CD4-positive, alpha-beta T cell (primary cell): ENCODE data around the gene ARL8B. TPM values are rescaled to one million over a fixed set of nuclear protein-coding genes. Genes with fewer than 3 reads are reported as not detected.
A peak's percentile ranks its signal among the peaks of the same experiment; 100 is the strongest.

Source experiments
- ATAC-seq: fragments of 200-7000 bp; cut with Tn5 transposase; one replicate; pipeline ENCODE4 v1.10.0; 2022; ENCODE audit warnings: mild to moderate bottlenecking; ENCODE audit not compliant: poor library complexity
- CTCF ChIA-PET: fragments of 350-600 bp; sonication (Branson Sonifier 250); formaldehyde crosslinking; loops from one replicate; lab custom pipeline; 2021; ENCODE audit warnings: antibody characterized with exemption, inconsistent platforms; lab: Charles Lee
- POLR2A ChIA-PET: fragments of 350-600 bp; sonication (Branson Sonifier 250); formaldehyde crosslinking; loops from one replicate; lab custom pipeline; 2021; ENCODE audit warnings: antibody characterized with exemption, inconsistent platforms; lab: Charles Lee
- DNase-seq, 14 experiments: peaks; one replicate each; pipeline ENCODE4 v3.0.0-alpha.2; 2013 to 2020; ENCODE audit warnings: mixed read lengths in 2 of 14
- H3K27ac ChIP-seq, 2 donors: one replicate each; pipeline versions ENCODE4 v1.5.1 to v1.7.0; 2013; ENCODE audit warnings: low read length in 2 of 2, low read depth in 1 of 2, mild to moderate bottlenecking in 1 of 2
- H3K27me3 ChIP-seq, 2 experiments: 1 replicate in 1 of 2; 2 replicates in 1 of 2; pipeline versions ENCODE4 v1.6.1 to v1.7.0; 2013; ENCODE audit warnings: low read length in 2 of 2, control low read depth in 1 of 2, mild to moderate bottlenecking in 1 of 2, moderate library complexity in 1 of 2; ENCODE audit not compliant: insufficient read depth in 2 of 2, control insufficient read depth in 1 of 2
- H3K36me3 ChIP-seq: one replicate; pipeline ENCODE4 v1.6.1; 2013; ENCODE audit warnings: low read length, control low read depth; ENCODE audit not compliant: insufficient read depth
- H3K4me1 ChIP-seq: one replicate; pipeline ENCODE4 v1.6.1; 2013; ENCODE audit warnings: low read length, control low read depth; ENCODE audit not compliant: insufficient read depth
- H3K4me3 ChIP-seq: one replicate; pipeline ENCODE4 v1.5.1; 2013; ENCODE audit warnings: mild to moderate bottlenecking, low read length, moderate library complexity
- H3K9me3 ChIP-seq, 2 experiments: 1 replicate in 1 of 2; 2 replicates in 1 of 2; pipeline versions ENCODE4 v1.6.1 to v1.7.0; 2013; ENCODE audit warnings: low read length in 2 of 2, mild to moderate bottlenecking in 2 of 2, control low read depth in 1 of 2, moderate library complexity in 1 of 2; ENCODE audit not compliant: control insufficient read depth in 1 of 2, insufficient read depth in 1 of 2
- H3K27ac Mint-ChIP-seq: one replicate; pipeline ENCODE4 v1.8.0; 2020; ENCODE audit warnings: mixed read lengths
- H3K27me3 Mint-ChIP-seq: one replicate; pipeline ENCODE4 v1.8.0; 2021; ENCODE audit warnings: mixed read lengths
- H3K36me3 Mint-ChIP-seq: one replicate; pipeline ENCODE4 v1.8.0; 2021; ENCODE audit warnings: low read depth, mixed read lengths
- H3K4me1 Mint-ChIP-seq: one replicate; pipeline ENCODE4 v1.8.0; 2021; ENCODE audit warnings: low read depth, mixed read lengths
- H3K4me3 Mint-ChIP-seq: one replicate; pipeline ENCODE4 v1.8.0; 2020; ENCODE audit warnings: mild to moderate bottlenecking, mixed read lengths
- H3K9me3 Mint-ChIP-seq: one replicate; pipeline ENCODE4 v1.8.0; 2020; ENCODE audit warnings: mixed read lengths
- intact Hi-C, 2 experiments: fragments of 100-400 bp; cut with DNase I in 1 of 2; cut with micrococcal nuclease in 1 of 2; formaldehyde crosslinking; loops; one replicate each; pipeline versions ENCODE4 v1.15.1 to v1.9.0; 2023 to 2025; cut with DNase I, micrococcal nuclease
- total RNA-seq, 174 experiments: library from RNA in 2 of 174; stranded (reverse) in 2 of 174; gene quantifications; one replicate each; pipeline ENCODE4 v1.2.3 and lab custom pipeline; 2021 to 2026
- TF ChIP-seq, protein P1 (sequence below): fragments of 200-600 bp; IDR thresholded peaks from one replicate; pipeline ENCODE4 v1.8.0; 2022; ENCODE audit warnings: antibody characterized with exemption, mild to moderate bottlenecking

The ARL8B gene
- total RNA-seq, 2 experiments from 2014 or later = 48.5 to 49.7 TPM

DNA sequence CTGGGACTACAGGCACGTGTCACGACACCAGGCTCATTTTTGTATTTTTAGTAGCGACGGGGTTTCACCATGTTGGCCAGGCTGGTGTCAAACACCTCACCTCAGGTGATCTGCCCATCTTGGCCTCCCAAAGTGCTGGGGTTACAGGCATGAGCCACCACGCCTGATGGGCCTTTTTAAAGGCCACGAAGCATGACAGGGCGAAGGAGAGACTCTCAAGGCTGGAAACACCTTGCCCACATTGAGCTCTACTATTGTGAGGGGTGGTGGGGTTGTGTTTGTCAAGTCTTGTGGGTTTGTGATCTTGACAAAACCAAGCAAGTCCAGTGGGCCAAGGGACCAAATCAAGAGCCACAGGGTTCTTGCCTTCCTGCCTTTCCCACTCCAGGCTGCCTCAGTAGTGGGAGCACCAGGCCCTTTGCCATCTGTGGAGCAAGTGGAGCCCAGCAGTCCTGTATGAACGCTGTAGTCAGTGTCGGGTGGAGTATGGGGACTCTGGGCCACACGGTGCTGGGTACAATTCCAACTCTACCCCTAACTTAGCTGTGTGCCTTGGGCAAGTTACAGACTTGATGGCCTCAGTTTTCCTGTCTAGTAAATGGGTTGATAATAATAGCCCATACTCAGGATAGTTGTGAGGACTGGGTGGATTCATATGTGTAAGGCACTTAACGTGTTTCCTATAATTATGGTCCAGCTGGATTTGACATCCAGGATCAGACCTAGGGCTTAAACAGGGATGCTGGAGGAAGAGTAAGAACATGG, 98.8 kb downstream of the ARL8B start:
- CTCF ChIA-PET = interaction anchor here (0.6 kb wide), 1 partner anchor 43 kb away, joined by 3 read pairs; no protein-coding TSS in a partner anchor
- H3K4me1 ChIP-seq = no peaks in the 10 kb centered on the region
- DNase-seq (no peak), ATAC-seq (no peak)
- H3K4me3 Mint-ChIP-seq = no peak overlapping the region
- peaks cover 43% of the 10 kb centered on the region for H3K36me3 Mint-ChIP-seq
- POLR2A ChIA-PET = no interaction called here
- no peak overlapping the region for H3K4me3 ChIP-seq
- no peaks in the 10 kb centered on the region for H3K9me3 Mint-ChIP-seq
- TF ChIP-seq, protein P1, sequence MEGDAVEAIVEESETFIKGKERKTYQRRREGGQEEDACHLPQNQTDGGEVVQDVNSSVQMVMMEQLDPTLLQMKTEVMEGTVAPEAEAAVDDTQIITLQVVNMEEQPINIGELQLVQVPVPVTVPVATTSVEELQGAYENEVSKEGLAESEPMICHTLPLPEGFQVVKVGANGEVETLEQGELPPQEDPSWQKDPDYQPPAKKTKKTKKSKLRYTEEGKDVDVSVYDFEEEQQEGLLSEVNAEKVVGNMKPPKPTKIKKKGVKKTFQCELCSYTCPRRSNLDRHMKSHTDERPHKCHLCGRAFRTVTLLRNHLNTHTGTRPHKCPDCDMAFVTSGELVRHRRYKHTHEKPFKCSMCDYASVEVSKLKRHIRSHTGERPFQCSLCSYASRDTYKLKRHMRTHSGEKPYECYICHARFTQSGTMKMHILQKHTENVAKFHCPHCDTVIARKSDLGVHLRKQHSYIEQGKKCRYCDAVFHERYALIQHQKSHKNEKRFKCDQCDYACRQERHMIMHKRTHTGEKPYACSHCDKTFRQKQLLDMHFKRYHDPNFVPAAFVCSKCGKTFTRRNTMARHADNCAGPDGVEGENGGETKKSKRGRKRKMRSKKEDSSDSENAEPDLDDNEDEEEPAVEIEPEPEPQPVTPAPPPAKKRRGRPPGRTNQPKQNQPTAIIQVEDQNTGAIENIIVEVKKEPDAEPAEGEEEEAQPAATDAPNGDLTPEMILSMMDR = no peak
- H3K4me1 Mint-ChIP-seq = peaks cover 6% of the 10 kb centered on the region
- no peaks in the 10 kb centered on the region for H3K9me3 ChIP-seq
- H3K27ac ChIP-seq = no peak overlapping the region
- H3K27me3 Mint-ChIP-seq = no peaks in the 10 kb centered on the region
- no peak overlapping the region for H3K27ac Mint-ChIP-seq
- H3K27me3 ChIP-seq = no peaks in the 10 kb centered on the region
- H3K36me3 ChIP-seq = peaks cover 33% of the 10 kb centered on the region
- intact Hi-C loops = loop anchor here in 1 of 2 experiments (5.0 kb wide), 1 partner anchor 89 kb away; no protein-coding TSS in a partner anchor

DNA sequence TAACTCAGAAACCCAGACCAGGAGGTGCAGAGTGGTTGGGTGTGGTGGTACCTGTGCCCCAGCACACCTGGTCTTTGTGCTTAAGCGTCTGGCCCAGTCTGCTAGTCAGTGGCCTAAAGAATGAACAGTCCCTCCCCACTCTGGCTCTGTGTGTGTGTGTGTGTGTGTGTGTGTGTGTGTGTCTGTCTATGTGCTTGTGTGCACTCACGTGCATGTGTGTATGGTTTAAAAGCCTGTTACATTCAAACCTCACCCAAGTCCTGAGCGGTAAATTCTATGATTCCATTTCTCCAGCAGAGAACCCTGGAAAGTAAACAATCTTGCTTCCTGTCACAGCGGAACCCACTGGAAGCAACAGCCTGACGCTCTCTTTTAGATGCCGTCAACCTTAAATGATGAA, 99.6 kb downstream of the ARL8B start:
- TF ChIP-seq, protein P1 = no peak
- ATAC-seq = no peak

DNA sequence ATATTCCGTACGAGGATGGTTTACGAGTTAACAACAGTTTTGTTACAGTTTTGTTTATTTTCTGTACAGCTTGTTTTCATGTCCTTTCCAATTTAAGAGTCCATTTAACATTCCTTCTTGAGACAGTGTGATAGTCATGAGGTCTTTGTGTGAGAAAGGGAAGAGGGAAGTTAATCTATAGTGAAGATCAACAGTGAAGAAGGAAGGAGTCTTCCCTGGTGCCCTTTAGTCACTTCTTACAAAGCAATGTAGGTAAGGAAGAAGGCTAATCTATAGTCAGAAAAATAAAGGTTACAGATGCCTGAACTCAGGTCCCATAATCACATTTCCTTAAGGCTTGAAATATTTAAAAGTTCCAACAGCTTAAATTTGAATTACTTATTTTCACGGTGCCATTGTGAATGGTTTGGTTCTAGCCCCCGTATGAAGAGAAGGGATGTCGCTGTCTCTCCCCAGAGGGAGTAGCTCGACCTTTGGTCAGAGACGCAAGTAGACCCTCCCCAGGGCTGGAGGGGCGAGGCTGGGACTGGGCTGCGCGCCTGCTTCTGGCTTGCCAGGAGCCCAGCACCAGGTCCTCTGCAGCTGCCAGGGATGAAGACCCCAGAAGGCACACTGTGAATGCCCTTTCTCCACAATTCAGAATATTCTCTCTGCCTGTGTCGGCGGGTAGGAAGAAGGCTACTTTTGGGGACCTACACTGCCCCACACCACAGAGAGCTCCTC, 100.4 kb downstream of the ARL8B start:
- Histone ChIP-seq H3K4me1 (no peaks in the 10 kb centered on the region), H3K27ac (no peak overlapping the region), H3K9me3 (no peaks in the 10 kb centered on the region), H3K27me3 (no peaks in the 10 kb centered on the region), H3K36me3 (peaks cover 17% of the 10 kb centered on the region), H3K4me3 (no peak overlapping the region)
- Mint-ChIP-seq H3K27me3 (no peaks in the 10 kb centered on the region), H3K4me1 (peaks cover 6% of the 10 kb centered on the region), H3K36me3 (peaks cover 29% of the 10 kb centered on the region), H3K9me3 (no peaks in the 10 kb centered on the region), H3K27ac (no peak overlapping the region), H3K4me3 (no peak overlapping the region)
- intact Hi-C loops = loop anchor here in 1 of 2 experiments (5.0 kb wide), 1 partner anchor 90 kb away; no protein-coding TSS in a partner anchor
- DNase-seq = no peak
- POLR2A ChIA-PET = interaction anchor here (0.6 to 2.3 kb wide), 3 partner anchors 25 to 34 kb away, joined by 3 to 7 read pairs (median 3); no protein-coding TSS in a partner anchor
- no peak for ATAC-seq
- TF ChIP-seq, protein P1 = no peak
- CTCF ChIA-PET = interaction anchor here (1.3 kb wide), 1 partner anchor 86 kb away, joined by 3 read pairs; no protein-coding TSS in a partner anchor

More for the DNA sequence above, 99.6 kb downstream of the ARL8B start:
- Mint-ChIP-seq H3K9me3 (no peaks in the 10 kb centered on the region), H3K4me1 (peaks cover 6% of the 10 kb centered on the region), H3K27me3 (no peaks in the 10 kb centered on the region), H3K27ac (peak overlapping the region; percentile 28), H3K4me3 (no peak overlapping the region), H3K36me3 (peaks cover 36% of the 10 kb centered on the region)
- Histone ChIP-seq H3K4me3 (no peak overlapping the region), H3K9me3 (no peaks in the 10 kb centered on the region), H3K27me3 (no peaks in the 10 kb centered on the region), H3K36me3 (peaks cover 24% of the 10 kb centered on the region), H3K27ac (no peak overlapping the region), H3K4me1 (no peaks in the 10 kb centered on the region)
- CTCF ChIA-PET = no interaction called here
- POLR2A ChIA-PET = no interaction called here
- no peak for DNase-seq
- intact Hi-C loops = loop anchor here in 1 of 2 experiments (5.0 kb wide), 1 partner anchor 89 kb away; no protein-coding TSS in a partner anchor
